Activated naive CD4-positive, alpha-beta T cell treated with anti-CD3 and anti-CD28 coated beads for 36 hours (primary cell): ENCODE results near the gene FAM156A. TPM values are rescaled to one million over a fixed set of nuclear protein-coding genes. Genes with fewer than 3 reads are reported as not detected.
"Not testable (repeated sequence)": the region's sequence is repeated elsewhere in the genome, so short reads cannot be mapped to it uniquely, and the experiment has no call there.

Source experiments
- CTCF ChIA-PET: fragments of 350-600 bp; sonication (Branson Sonifier 250); formaldehyde crosslinking; loops from one replicate; lab custom pipeline; 2021; ENCODE audit warnings: antibody characterized with exemption; lab: Charles Lee
- DNase-seq: peaks from one replicate; pipeline ENCODE4 v3.0.0-alpha.2; 2020
- H3K27ac Mint-ChIP-seq: one replicate; pipeline ENCODE4 v1.8.0; 2021; ENCODE audit warnings: mild to moderate bottlenecking, mixed read lengths
- H3K27me3 Mint-ChIP-seq: one replicate; pipeline ENCODE4 v1.8.0; 2021; ENCODE audit warnings: low read depth, mixed read lengths
- H3K36me3 Mint-ChIP-seq: one replicate; pipeline ENCODE4 v1.8.0; 2021; ENCODE audit warnings: low read depth, mixed read lengths
- H3K4me1 Mint-ChIP-seq: one replicate; pipeline ENCODE4 v1.8.0; 2021; ENCODE audit warnings: low read depth, mixed read lengths
- H3K4me3 Mint-ChIP-seq: one replicate; pipeline ENCODE4 v1.8.0; 2021; ENCODE audit warnings: mild to moderate bottlenecking, moderate library complexity, mixed read lengths
- H3K9me3 Mint-ChIP-seq: one replicate; pipeline ENCODE4 v1.8.0; 2021; ENCODE audit warnings: mixed read lengths
- intact Hi-C: fragments of 100-400 bp; cut with micrococcal nuclease; formaldehyde crosslinking; loops from one replicate; pipeline ENCODE4 v1.15.1; 2023
- total RNA-seq, 2 experiments: library from RNA; stranded (reverse); gene quantifications; one replicate each; pipeline ENCODE4 v1.2.3, GENCODE V29; 2021

Gene FAM156A
- total RNA-seq, 2 experiments from 2014 or later = 17.9 to 19.7 TPM

- H3K27me3 Mint-ChIP-seq, H3K4me3 Mint-ChIP-seq, H3K27ac Mint-ChIP-seq, H3K36me3 Mint-ChIP-seq, H3K9me3 Mint-ChIP-seq, CTCF ChIA-PET, H3K4me1 Mint-ChIP-seq, intact Hi-C loops, DNase-seq: not testable (repeated sequence)
These were observed 44.6 kb downstream of the FAM156A start for GRCh38 chrX:52913681-52914080.

GRCh38 chrX:52909313-52909969, 48.9 kb downstream of the FAM156A start:
- H3K36me3 Mint-ChIP-seq, intact Hi-C loops, H3K27me3 Mint-ChIP-seq, H3K27ac Mint-ChIP-seq, H3K9me3 Mint-ChIP-seq, CTCF ChIA-PET, DNase-seq, H3K4me3 Mint-ChIP-seq, H3K4me1 Mint-ChIP-seq: not testable (repeated sequence)

GRCh38 chrX:52907900-52908299, 50.4 kb downstream of the FAM156A start:
- H3K4me1 Mint-ChIP-seq, H3K27me3 Mint-ChIP-seq, intact Hi-C loops: not testable (repeated sequence)

GRCh38 chrX:52907137-52907536, 51.2 kb downstream of the FAM156A start:
- H3K4me1 Mint-ChIP-seq, H3K4me3 Mint-ChIP-seq, H3K36me3 Mint-ChIP-seq, H3K9me3 Mint-ChIP-seq, CTCF ChIA-PET, H3K27me3 Mint-ChIP-seq, H3K27ac Mint-ChIP-seq, intact Hi-C loops, DNase-seq: not testable (repeated sequence)

More at GRCh38 chrX:52907900-52908299, 50.4 kb downstream of the FAM156A start:
- CTCF ChIA-PET, H3K9me3 Mint-ChIP-seq, DNase-seq, H3K27ac Mint-ChIP-seq, H3K4me3 Mint-ChIP-seq, H3K36me3 Mint-ChIP-seq: not testable (repeated sequence)

GRCh38 chrX:52906072-52906471, 52.2 kb downstream of the FAM156A start:
- H3K27ac Mint-ChIP-seq, H3K4me1 Mint-ChIP-seq, intact Hi-C loops, H3K4me3 Mint-ChIP-seq, H3K9me3 Mint-ChIP-seq, H3K36me3 Mint-ChIP-seq, H3K27me3 Mint-ChIP-seq, DNase-seq, CTCF ChIA-PET: not testable (repeated sequence)

- intact Hi-C loops, H3K27ac Mint-ChIP-seq, H3K9me3 Mint-ChIP-seq, H3K4me1 Mint-ChIP-seq, H3K27me3 Mint-ChIP-seq, H3K4me3 Mint-ChIP-seq, CTCF ChIA-PET, H3K36me3 Mint-ChIP-seq, DNase-seq: not testable (repeated sequence)
These were observed 52.8 kb downstream of the FAM156A start for GRCh38 chrX:52905531-52905930.

Other genes starting within 250 kb of the FAM156A start
- gene SSX2B, start 207.3 kb downstream of the FAM156A start, total RNA-seq = not detected
- gene SPANXN5, start 161.1 kb downstream of the FAM156A start, total RNA-seq = not detected
- not detected for gene XAGE5, start 147.2 kb downstream of the FAM156A start, total RNA-seq
- gene XAGE3, start 90.4 kb downstream of the FAM156A start, total RNA-seq = not detected
- gene FAM156B, start 61.2 kb downstream of the FAM156A start, total RNA-seq = 10 to 100 TPM; 12.6 to 13.5 TPM
- gene GPR173, start 90.3 kb upstream of the FAM156A start, total RNA-seq = under 1 TPM in 1 of 2 experiments, not detected in 1; 0.05 TPM
- gene TSPYL2, start 123.8 kb upstream of the FAM156A start, total RNA-seq = 10 to 100 TPM; 72.2 to 74.4 TPM
- gene KANTR, start 135.6 kb upstream of the FAM156A start, total RNA-seq = 1 to 10 TPM; 7.5 to 9.2 TPM